Lung (tissue), 12 donors: Measurements from ENCODE around the gene ERVV-1. TPM values are rescaled to one million over a fixed set of nuclear protein-coding genes. Genes with fewer than 3 reads are reported as not detected.
A peak's percentile ranks its signal among the peaks of the same experiment; 100 is the strongest.

Source experiments
- ATAC-seq: fragments of 200-7000 bp; cut with Tn5 transposase; one replicate; pipeline ENCODE4 v1.9.1; 2020; ENCODE audit warnings: moderate number of reproducible peaks; ENCODE audit not compliant: insufficient read depth, low FRiP score
- DNase-seq, 3 donors: peaks; one replicate each; pipeline ENCODE4 v3.0.0-alpha.2; 2013 to 2017
- H3K27ac ChIP-seq, 2 donors: one replicate each; pipeline ENCODE4 v1.5.1; 2013; ENCODE audit warnings: mild to moderate bottlenecking in 2 of 2, moderate library complexity in 2 of 2, control low read depth in 1 of 2, inconsistent platforms in 1 of 2, low read depth in 1 of 2, low read length in 1 of 2
- H3K27me3 ChIP-seq, 3 donors: one replicate each; pipeline ENCODE4 v1.5.1; 2013; ENCODE audit warnings: low read length in 2 of 3; ENCODE audit not compliant: control insufficient read depth in 3 of 3, insufficient read depth in 3 of 3
- H3K36me3 ChIP-seq, 4 donors: one replicate each; pipeline ENCODE4 v1.5.1; 2013; ENCODE audit warnings: low read length in 4 of 4, mild to moderate bottlenecking in 1 of 4, moderate library complexity in 1 of 4; ENCODE audit not compliant: control insufficient read depth in 4 of 4, insufficient read depth in 4 of 4
- H3K4me1 ChIP-seq, 5 donors: one replicate each; pipeline ENCODE4 v1.5.1; 2013; ENCODE audit warnings: low read length in 5 of 5, mild to moderate bottlenecking in 2 of 5, moderate library complexity in 1 of 5; ENCODE audit not compliant: control insufficient read depth in 5 of 5, insufficient read depth in 5 of 5
- H3K4me3 ChIP-seq: one replicate; pipeline ENCODE4 v1.5.1; 2013; ENCODE audit warnings: mild to moderate bottlenecking, control low read depth, moderate library complexity
- H3K9ac ChIP-seq, 2 donors: one replicate each; pipeline ENCODE4 v1.5.1; 2013; ENCODE audit warnings: low read length in 2 of 2, control low read depth in 1 of 2; ENCODE audit not compliant: insufficient read depth in 1 of 2
- H3K9me3 ChIP-seq, 4 donors: one replicate each; pipeline ENCODE4 v1.5.1; 2013; ENCODE audit warnings: low read length in 3 of 4, mild to moderate bottlenecking in 1 of 4, moderate library complexity in 1 of 4; ENCODE audit not compliant: control insufficient read depth in 4 of 4, insufficient read depth in 3 of 4
- WGBS, 2 donors: extraction: QIAGEN DNeasy Blood & Tissue Kit; methylation state at CpG; one replicate each; pipeline ENCODE4 v1.1.7; 2013; 5-methylcytosine and 5-hydroxymethylcytosine counted together
- polyA plus RNA-seq, 2 donors: library from polyadenylated mRNA; stranded (reverse); fragments of 200-250 nt; gene quantifications; one replicate each; pipeline ENCODE4 v1.2.1, GENCODE V29; 2013
- total RNA-seq, 2 donors: library from RNA; depleted of rRNA in 1 of 2; stranded (reverse); fragments of >200 nt in 1 of 2; gene quantifications; one replicate each; pipeline ENCODE4 v1.2.1, GENCODE V29; 2014 to 2021
- TF ChIP-seq, protein P1 (sequence below): IDR thresholded peaks from 2 replicates; pipeline ENCODE4 v1.5.1; 2012; ENCODE audit warnings: mild to moderate bottlenecking; ENCODE audit errors: control extremely low read depth, extremely low read depth
- donor health status: control.
- donor health status: control.
- donor health status: Bipolar disorder and iron deficiency.
- donor health status: healthy.
- donor health status: DM: yes; HTN: yes; CAD: no.

ERVV-1 gene
- total and polyA plus RNA-seq, 4 donors, result not detected

DNA sequence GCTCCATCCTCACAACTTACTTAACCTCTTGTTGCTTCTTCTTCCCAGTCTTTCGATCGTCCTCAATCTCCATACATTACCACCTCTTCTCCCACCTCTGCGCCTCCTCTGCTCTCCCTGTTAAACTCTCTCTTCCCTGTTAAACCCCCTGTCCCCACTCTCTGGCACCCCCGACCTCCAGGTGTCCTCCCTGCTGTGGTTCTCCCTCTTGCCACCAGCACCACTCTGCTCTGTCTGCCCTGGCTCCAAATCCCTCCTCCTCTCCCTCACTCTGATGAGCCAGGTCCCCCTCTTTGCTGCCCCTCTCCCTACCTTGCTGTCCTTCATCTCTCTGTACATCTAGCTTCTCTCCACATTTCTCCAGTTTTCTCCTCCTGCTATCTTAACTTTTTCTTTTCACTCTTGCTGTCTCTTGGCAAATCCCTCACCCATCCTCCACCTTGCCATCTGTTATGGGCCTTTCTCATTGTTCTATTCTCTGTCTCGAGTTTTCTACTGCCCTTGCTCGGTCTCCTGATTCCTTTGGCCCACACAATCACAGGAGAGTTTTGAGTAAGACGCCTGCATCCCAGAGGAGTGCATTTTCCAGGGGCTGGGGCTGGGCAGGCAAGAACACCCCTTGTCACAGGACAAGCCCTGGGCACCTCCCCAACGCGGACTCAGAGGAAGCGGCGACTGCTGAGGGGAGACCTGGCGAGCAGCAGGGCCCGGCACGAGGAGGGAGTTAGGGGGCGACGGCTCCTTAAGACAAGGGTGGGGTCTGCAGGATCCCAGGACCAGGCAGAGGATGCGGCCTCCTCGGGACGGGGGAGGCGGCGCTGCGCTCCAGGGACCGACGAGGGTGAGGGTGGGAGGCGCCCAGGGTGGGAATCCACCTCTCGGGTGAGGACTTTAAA lies 21.4 kb upstream of the ERVV-1 start:
- ATAC-seq, result no peak
- Histone ChIP-seq H3K9ac (peak overlapping the region; percentile 5 to 42), H3K9me3 (peaks cover 0 to 3% (median 0%) of the 10 kb centered on the region in 4 donors), H3K4me1 (peaks cover 0 to 11% (median 0%) of the 10 kb centered on the region in 5 donors), H3K27me3 (no peaks in the 10 kb centered on the region), H3K36me3 (peaks cover 0 to 4% (median 0%) of the 10 kb centered on the region in 4 donors), H3K4me3 (peak overlapping the region; percentile 22), H3K27ac (peak overlapping the region; percentile 4 to 68)
- DNase-seq, result peak; percentile 18 to 43 (median 25)
- TF ChIP-seq, protein P1, sequence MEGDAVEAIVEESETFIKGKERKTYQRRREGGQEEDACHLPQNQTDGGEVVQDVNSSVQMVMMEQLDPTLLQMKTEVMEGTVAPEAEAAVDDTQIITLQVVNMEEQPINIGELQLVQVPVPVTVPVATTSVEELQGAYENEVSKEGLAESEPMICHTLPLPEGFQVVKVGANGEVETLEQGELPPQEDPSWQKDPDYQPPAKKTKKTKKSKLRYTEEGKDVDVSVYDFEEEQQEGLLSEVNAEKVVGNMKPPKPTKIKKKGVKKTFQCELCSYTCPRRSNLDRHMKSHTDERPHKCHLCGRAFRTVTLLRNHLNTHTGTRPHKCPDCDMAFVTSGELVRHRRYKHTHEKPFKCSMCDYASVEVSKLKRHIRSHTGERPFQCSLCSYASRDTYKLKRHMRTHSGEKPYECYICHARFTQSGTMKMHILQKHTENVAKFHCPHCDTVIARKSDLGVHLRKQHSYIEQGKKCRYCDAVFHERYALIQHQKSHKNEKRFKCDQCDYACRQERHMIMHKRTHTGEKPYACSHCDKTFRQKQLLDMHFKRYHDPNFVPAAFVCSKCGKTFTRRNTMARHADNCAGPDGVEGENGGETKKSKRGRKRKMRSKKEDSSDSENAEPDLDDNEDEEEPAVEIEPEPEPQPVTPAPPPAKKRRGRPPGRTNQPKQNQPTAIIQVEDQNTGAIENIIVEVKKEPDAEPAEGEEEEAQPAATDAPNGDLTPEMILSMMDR, result no peak
- 20 to 22% methylated on average over 26 of the region's 26 CpGs for WGBS, 2 donors

DNA sequence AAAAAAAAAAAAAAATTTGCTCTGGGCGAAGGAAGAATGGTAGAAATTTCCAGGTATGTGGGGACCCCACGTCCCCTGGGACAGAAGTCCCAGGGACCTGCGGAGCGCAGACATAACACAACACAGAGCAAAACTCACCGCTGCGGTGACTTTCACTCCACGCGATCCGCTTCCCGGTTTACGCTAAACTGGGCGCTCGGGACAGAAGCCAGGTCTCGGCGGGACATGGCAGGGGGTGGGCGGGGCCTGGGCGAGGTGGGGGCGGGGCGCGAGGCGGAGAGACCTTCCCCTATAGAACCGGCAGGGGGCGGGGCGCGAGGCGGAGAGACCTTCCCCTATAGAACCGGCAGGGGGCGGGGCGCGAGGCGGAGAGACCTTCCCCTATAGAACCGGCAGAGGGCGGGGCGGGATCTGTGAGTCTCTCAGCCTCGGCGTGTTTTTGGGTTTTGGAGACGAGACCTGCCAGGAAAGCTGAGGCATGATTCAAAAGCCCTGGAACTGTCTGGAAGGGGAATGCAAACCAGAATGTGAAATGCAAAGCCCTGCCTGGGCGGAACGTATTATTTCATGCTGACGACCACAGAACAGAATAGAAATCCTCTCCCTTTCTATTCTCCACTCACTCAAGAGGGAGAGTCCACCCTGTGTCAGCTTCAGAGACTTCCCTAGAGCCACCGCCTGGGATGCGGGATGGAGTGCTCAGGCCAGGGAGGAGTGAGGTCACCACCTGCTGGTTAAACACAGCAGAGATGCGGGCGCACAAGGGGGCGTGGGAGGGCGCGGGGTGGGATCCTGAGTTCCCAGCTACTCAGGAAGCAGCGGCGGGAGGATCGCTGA lies 20.2 kb upstream of the ERVV-1 start:
- no peaks in the 10 kb centered on the region for H3K27me3 ChIP-seq
- peak overlapping the region in 1 of 2 donors; percentile 86 for H3K9ac ChIP-seq
- TF ChIP-seq, protein P1, result no peak
- peak overlapping the region; percentile 45 for H3K4me3 ChIP-seq
- ATAC-seq, result peak; percentile 86
- peak; percentile 85 to 90 (median 89) for DNase-seq
- peaks cover 0 to 11% (median 0%) of the 10 kb centered on the region in 5 donors for H3K4me1 ChIP-seq
- WGBS, 2 donors, result 1 to 2% methylated on average over 48 to 50 of the region's 50 CpGs
- no peaks in the 10 kb centered on the region for H3K36me3 ChIP-seq
- H3K9me3 ChIP-seq, result peaks cover 0 to 3% (median 0%) of the 10 kb centered on the region in 4 donors
- peak overlapping the region; percentile 65 to 68 for H3K27ac ChIP-seq

DNA sequence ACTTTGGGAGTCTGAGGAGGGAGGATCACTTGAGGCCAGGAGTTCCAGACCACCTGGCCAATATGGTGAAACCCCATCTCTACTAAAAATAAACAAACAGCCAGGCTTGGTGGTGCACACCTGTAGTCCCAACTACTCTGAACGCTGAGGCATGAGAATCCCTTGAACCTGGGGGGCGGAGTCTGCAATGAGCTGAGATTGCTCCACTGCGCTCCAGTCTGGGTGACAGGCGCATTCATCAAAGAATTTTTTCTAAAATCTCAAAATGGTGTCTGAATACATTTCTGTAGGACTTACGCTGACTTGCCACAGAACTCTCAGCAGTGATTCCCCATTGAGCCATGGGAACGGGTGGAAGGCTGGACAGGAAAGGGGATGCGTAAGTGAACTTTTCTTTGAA lies 18.0 kb upstream of the ERVV-1 start:
- H3K27me3 ChIP-seq, result no peaks in the 10 kb centered on the region
- H3K36me3 ChIP-seq, result no peaks in the 10 kb centered on the region
- no peak overlapping the region for H3K9ac ChIP-seq
- peaks cover 0 to 11% (median 0%) of the 10 kb centered on the region in 5 donors for H3K4me1 ChIP-seq
- no peak for ATAC-seq
- no peak overlapping the region for H3K4me3 ChIP-seq
- TF ChIP-seq, protein P1, result no peak
- no peak overlapping the region for H3K27ac ChIP-seq
- 86 to 90% methylated on average over 7 of the region's 7 CpGs for WGBS, 2 donors
- no peak for DNase-seq
- H3K9me3 ChIP-seq, result peaks cover 0 to 8% (median 0%) of the 10 kb centered on the region in 4 donors
